GM19395 (cell line): Measurements from ENCODE around the gene KRT32.

Experiments
- ATAC-seq: cut with Tn5 transposase; IDR thresholded peaks from one replicate; pipeline ENCODE4 v1.9.1; 2021; ENCODE audit warnings: mild to moderate bottlenecking, moderate library complexity; ENCODE audit not compliant: unreplicated experiment

Gene KRT32

GRCh38 chr17:41468346-41468745, 1.2 kb upstream of the KRT32 start:
- no peak for ATAC-seq

- no peak for ATAC-seq
Observed at GRCh38 chr17:41467561-41467960, 375 bp upstream of the KRT32 start.

- ATAC-seq = no peak
Observed at GRCh38 chr17:41464682-41465081, 2.5 kb downstream of the KRT32 start.

GRCh38 chr17:41464173-41464572, 3.0 kb downstream of the KRT32 start:
- ATAC-seq = no peak

- no peak for ATAC-seq
Observed at GRCh38 chr17:41463746-41464145, 3.4 kb downstream of the KRT32 start.

GRCh38 chr17:41462705-41463104, 4.5 kb downstream of the KRT32 start:
- no peak for ATAC-seq

- ATAC-seq = no peak
Observed at GRCh38 chr17:41457676-41458075, 9.5 kb downstream of the KRT32 start.

GRCh38 chr17:41456204-41456603, 11.0 kb downstream of the KRT32 start:
- no peak for ATAC-seq

- no peak for ATAC-seq
Observed at GRCh38 chr17:41455236-41455635, 11.9 kb downstream of the KRT32 start.

- no peak for ATAC-seq
Observed at GRCh38 chr17:41453066-41453465, 14.1 kb downstream of the KRT32 start.

GRCh38 chr17:41452281-41452680, 14.9 kb downstream of the KRT32 start:
- ATAC-seq = no peak

- ATAC-seq = no peak
Observed at GRCh38 chr17:41451154-41451728, 15.9 kb downstream of the KRT32 start.

GRCh38 chr17:41449008-41449407, 18.2 kb downstream of the KRT32 start:
- ATAC-seq = no peak

GRCh38 chr17:41448506-41448905, 18.7 kb downstream of the KRT32 start:
- no peak for ATAC-seq

GRCh38 chr17:41446806-41447205, 20.4 kb downstream of the KRT32 start:
- no peak for ATAC-seq

- ATAC-seq = no peak
Observed at GRCh38 chr17:41444640-41445039, 22.5 kb downstream of the KRT32 start.

- ATAC-seq = no peak
Observed at GRCh38 chr17:41444186-41444585, 23.0 kb downstream of the KRT32 start.

- ATAC-seq = no peak
Observed at GRCh38 chr17:41442739-41443138, 24.4 kb downstream of the KRT32 start.

- no peak for ATAC-seq
Observed at GRCh38 chr17:41440531-41441033, 26.6 kb downstream of the KRT32 start, which contains the start of gene KRT38. Gene KRT38, minus strand, starts transcription at chr17:41440983. Its CDS starts 62 bp downstream, at chr17:41440921.

GRCh38 chr17:41439375-41439774, 27.8 kb downstream of the KRT32 start:
- no peak for ATAC-seq

GRCh38 chr17:41437769-41438168, 29.4 kb downstream of the KRT32 start:
- ATAC-seq = no peak

- no peak for ATAC-seq
Observed at GRCh38 chr17:41437254-41437653, 29.9 kb downstream of the KRT32 start.

GRCh38 chr17:41434415-41434814, 32.8 kb downstream of the KRT32 start:
- no peak for ATAC-seq
